Endothelial cell of umbilical vein (primary cell): ENCODE measurements around the gene EPS8L1. TPM values are rescaled to one million over a fixed set of nuclear protein-coding genes. Genes with fewer than 3 reads are reported as not detected.

ENCODE experiments used
- BruUV-seq: library from RNA; stranded (reverse); fragments of 400-500 nt; replicated peaks from 2 replicates; lab custom pipeline; 2021; lab: Mats Ljungman, UMichigan
- CTCF ChIA-PET: fragments of 300-600, 350-600 bp; sonication (Branson Sonifier 250); formaldehyde crosslinking; loops from one replicate; lab custom pipeline; 2021; ENCODE audit warnings: antibody characterized with exemption, inconsistent platforms; lab: Charles Lee
- POLR2A ChIA-PET: fragments of 300-600, 350-600 bp; sonication (Branson Sonifier 250); formaldehyde crosslinking; loops from one replicate; lab custom pipeline; 2021; ENCODE audit warnings: antibody characterized with exemption, inconsistent platforms; lab: Charles Lee
- DNase-seq: peaks from one replicate; pipeline ENCODE4 v3.0.0-alpha.2; 2011; ENCODE audit warnings: low read depth, low spot score
- FAIRE-seq: peaks from 2 replicates; lab custom pipeline; 2011; peaks lifted over from hg19 to GRCh38; lab: Jason Lieb, UNC
- H2AFZ ChIP-seq: 2 replicates; pipeline ENCODE4 v1.6.0; 2012; ENCODE audit warnings: low read depth, low read length, control low read depth, inconsistent platforms
- H3K27ac ChIP-seq: 2 replicates; pipeline ENCODE4 v1.5.1; 2011; ENCODE audit warnings: low read depth, mild to moderate bottlenecking, control low read depth, low read length, moderate library complexity; ENCODE audit not compliant: insufficient read depth
- H3K27me3 ChIP-seq, 2 experiments: 2 replicates each; pipeline versions ENCODE4 v1.6.0 to v1.6.1; 2011; ENCODE audit warnings: low read length in 2 of 2, mixed read lengths in 1 of 2; ENCODE audit not compliant: control insufficient read depth in 2 of 2, insufficient read depth in 2 of 2
- H3K36me3 ChIP-seq, 2 experiments: 2 replicates in 1 of 2; 3 replicates in 1 of 2; pipeline ENCODE4 v1.5.1; 2011; ENCODE audit warnings: low read length in 2 of 2, mild to moderate bottlenecking in 1 of 2, moderate library complexity in 1 of 2; ENCODE audit not compliant: control insufficient read depth in 2 of 2, insufficient read depth in 2 of 2; ENCODE audit errors: extremely low read depth in 1 of 2
- H3K4me1 ChIP-seq: 3 replicates; pipeline ENCODE4 v1.5.1; 2011; ENCODE audit warnings: mild to moderate bottlenecking, low read length; ENCODE audit not compliant: control insufficient read depth, insufficient read depth; ENCODE audit errors: extremely low read depth
- H3K4me2 ChIP-seq: 2 replicates; pipeline ENCODE4 v1.6.1; 2011; ENCODE audit warnings: low read length, control low read depth, mixed read lengths; ENCODE audit not compliant: insufficient read depth
- H3K4me3 ChIP-seq, 3 experiments: fragments of 200-600 bp in 1 of 3; sonication (generic), shearing (Covaris generic) in 1 of 3; replicated peaks in 1 of 3; 2 replicates each; pipeline ENCODE4 v1.5.1; 2011 to 2016; ENCODE audit warnings: control low read depth in 3 of 3, low read length in 3 of 3, mild to moderate bottlenecking in 2 of 3, inconsistent platforms in 1 of 3, low read depth in 1 of 3, moderate library complexity in 1 of 3; ENCODE audit not compliant: insufficient read depth in 1 of 3
- H3K79me2 ChIP-seq: 2 replicates; pipeline ENCODE4 v1.6.0; 2012; ENCODE audit warnings: low read length, inconsistent platforms; ENCODE audit not compliant: control insufficient read depth, insufficient read depth
- H3K9ac ChIP-seq: replicated peaks from 2 replicates; pipeline ENCODE3; 2011; ENCODE audit warnings: low read length, control low read depth; ENCODE audit not compliant: insufficient read depth; ENCODE audit errors: extremely low read depth
- H3K9me1 ChIP-seq: replicated peaks from 3 replicates; pipeline ENCODE4 v1.6.0; 2011; ENCODE audit warnings: mild to moderate bottlenecking, low read length; ENCODE audit not compliant: control insufficient read depth, insufficient read depth; ENCODE audit errors: extremely low read depth
- H3K9me3 ChIP-seq: replicated peaks from 2 replicates; pipeline ENCODE4 v1.5.1; 2012; ENCODE audit warnings: low read length, inconsistent platforms; ENCODE audit not compliant: control insufficient read depth, insufficient read depth
- H4K20me1 ChIP-seq: replicated peaks from 2 replicates; pipeline ENCODE3; 2011; ENCODE audit warnings: mild to moderate bottlenecking, low read length; ENCODE audit not compliant: control insufficient read depth, insufficient read depth; ENCODE audit errors: extremely low read depth
- CTCF ChIP-seq, 2 donors: IDR thresholded peaks; 1 replicate in 1 of 2; 2 replicates in 1 of 2; pipeline ENCODE4 v1.5.1; 2011; ENCODE audit warnings: low read length in 2 of 2, mild to moderate bottlenecking in 2 of 2, moderate library complexity in 2 of 2, control low read depth in 1 of 2, inconsistent platforms in 1 of 2, low read depth in 1 of 2; ENCODE audit not compliant: insufficient read depth in 1 of 2; ENCODE audit errors: extremely low read depth in 1 of 2
- POLR2A ChIP-seq: IDR thresholded peaks from 2 replicates; pipeline ENCODE4 v1.6.1; 2012; ENCODE audit warnings: low read depth, mild to moderate bottlenecking, control low read depth, low read length
- POLR2AphosphoS5 ChIP-seq: IDR thresholded peaks from 2 replicates; pipeline ENCODE4 v1.6.1; 2012; ENCODE audit warnings: low read depth, mild to moderate bottlenecking, control low read depth, low read length, moderate library complexity; ENCODE audit not compliant: insufficient read depth
- dilution Hi-C: fragments of 300-500 bp; cut with MboI; formaldehyde crosslinking; loops from one replicate; pipeline ENCODE4 v1.15.0; 2019; ENCODE audit warnings: low sequenced_read_pairs; ENCODE audit not compliant: extremely low pct_ligation_motif_present
- intact Hi-C: fragments of 100-400 bp; cut with micrococcal nuclease; formaldehyde crosslinking; loops from one replicate; pipeline ENCODE4 v1.10.0; 2022
- polyA plus RNA-seq, 4 experiments: library from polyadenylated mRNA; depleted of rRNA in 3 of 4; stranded (reverse) in 3 of 4; unstranded in 1 of 4; fragments of >200 nt; gene quantifications; 2 replicates each; pipeline versions ENCODE4 v1.2.1 to v1.2.3, GENCODE V29; 2011 to 2012; ENCODE audit warnings: missing spikeins in 1 of 4
- total RNA-seq: library from RNA; stranded (reverse); gene quantifications from 2 replicates; pipeline ENCODE4 v1.2.3, GENCODE V29; 2021

EPS8L1 gene
- total and polyA plus RNA-seq, 2 donors (not counting 3 experiments of a cell fraction or from before 2014, with no cell fraction given): 15.9 to 28.9 TPM

DNA sequence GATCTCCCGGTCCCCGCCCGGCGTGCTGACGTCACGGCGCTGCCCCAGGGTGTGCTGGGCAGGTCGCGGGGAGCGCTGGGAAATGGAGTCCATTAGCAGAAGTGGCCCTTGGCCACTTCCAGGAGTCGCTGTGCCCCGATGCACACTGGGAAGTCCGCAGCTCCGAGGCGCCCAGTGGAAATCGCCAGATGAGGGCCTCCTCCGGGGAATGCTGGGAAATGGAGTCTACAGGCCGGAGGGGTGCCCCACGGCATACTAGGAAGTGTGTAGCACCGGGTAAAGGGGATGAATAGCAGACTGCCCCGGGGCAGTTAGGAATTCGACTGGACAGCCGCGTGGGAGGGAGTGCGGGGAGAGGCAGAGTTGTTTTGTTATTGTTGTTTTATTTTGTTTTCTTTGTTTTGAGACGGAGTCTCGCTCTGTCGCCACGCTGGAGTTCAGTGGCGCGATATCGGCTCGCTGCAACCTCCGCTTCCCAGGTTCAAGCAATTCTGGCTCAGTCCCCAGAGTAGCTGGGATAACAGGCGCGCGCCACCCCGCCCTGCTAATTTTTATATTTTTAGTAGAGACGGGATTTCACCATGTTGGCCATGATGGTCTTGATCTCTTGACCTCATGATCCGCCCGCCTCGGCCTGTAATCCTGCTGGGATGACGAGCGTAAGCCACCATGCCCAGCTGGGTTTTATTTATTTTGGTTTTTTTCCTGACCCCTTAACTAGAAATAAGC is 42.2 kb downstream of the EPS8L1 start:
- ChIA-PET POLR2A (interaction anchor here (0.6 to 0.7 kb wide), 3 partner anchors 8 to 472 kb away, joined by 3 to 7 read pairs (median 4); no protein-coding TSS in a partner anchor), CTCF (interaction anchor here (0.6 to 4.8 kb wide), 8 partner anchors 15 to 386 kb away, joined by 3 to 38 read pairs (median 4); partner anchors contain the start of gene DNAAF3)
- BruUV-seq: TSS peak; percentile 89

More for the DNA sequence above, 42.2 kb downstream of the EPS8L1 start:
- Histone ChIP-seq H3K9me3 (no peaks in the 10 kb centered on the region), H3K4me2 (peak overlapping the region; percentile 38), H3K9me1 (no peaks in the 10 kb centered on the region), H3K36me3 (no peaks in the 10 kb centered on the region), H3K79me2 (peaks cover 43% of the 10 kb centered on the region), H4K20me1 (no peaks in the 10 kb centered on the region), H3K27ac (peak overlapping the region; percentile 42), H3K27me3 (no peaks in the 10 kb centered on the region), H2AFZ (peak overlapping the region; percentile 35), H3K4me1 (peaks cover 20% of the 10 kb centered on the region), H3K9ac (peak overlapping the region; percentile 19), H3K4me3 (peak overlapping the region; percentile 19 to 92 (median 38))
- peak; percentile 98 for FAIRE-seq
- dilution Hi-C loops: no loop called here
- TF ChIP-seq POLR2A (peak; percentile 79), CTCF (IDR thresholded peaks at IDR 0.05; ENCODE audit: extremely low read depth in 1 of 2, insufficient read depth in 1 of 2, low read depth in 1 of 2, low read length in 2 of 2) (no peak), POLR2AphosphoS5 (peak; percentile 76)
- peak; percentile 98 for DNase-seq
- intact Hi-C loops: loop anchor here (1.0 to 5.0 kb wide), 4 partner anchors 31 to 656 kb away; partner anchors contain the start of genes FIZ1, LENG9 and RDH13
